ENCODE results near the gene GABRE. TPM values are rescaled to one million over a fixed set of nuclear protein-coding genes. Genes with fewer than 3 reads are reported as not detected.
A peak's percentile ranks its signal among the peaks of the same experiment; 100 is the strongest.

Gene GABRE
- total RNA-seq, 1 donor from 2014 or later = 33.8 TPM

DNA sequence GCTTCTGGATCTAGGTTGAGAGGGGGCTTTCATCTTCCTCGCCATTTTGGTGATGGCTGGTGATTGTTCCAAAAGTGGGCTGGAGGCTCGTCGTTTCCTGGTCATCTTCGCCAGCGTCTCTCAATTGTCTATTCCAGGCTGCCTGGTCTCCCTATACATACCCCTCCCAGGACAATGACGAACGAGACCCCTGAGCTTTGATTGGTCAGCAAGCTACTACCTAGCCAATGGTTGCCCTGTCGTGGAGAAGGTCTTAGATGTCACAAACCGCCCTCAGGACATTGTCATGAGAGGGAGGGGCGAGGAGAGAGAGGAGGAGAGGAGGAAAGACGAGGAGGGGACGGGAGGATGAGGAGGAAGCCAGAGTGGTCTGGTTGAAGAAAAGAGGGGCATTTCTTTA lies 69.5 kb downstream of the GABRE start:
- TF ChIP-seq, protein P1, sequence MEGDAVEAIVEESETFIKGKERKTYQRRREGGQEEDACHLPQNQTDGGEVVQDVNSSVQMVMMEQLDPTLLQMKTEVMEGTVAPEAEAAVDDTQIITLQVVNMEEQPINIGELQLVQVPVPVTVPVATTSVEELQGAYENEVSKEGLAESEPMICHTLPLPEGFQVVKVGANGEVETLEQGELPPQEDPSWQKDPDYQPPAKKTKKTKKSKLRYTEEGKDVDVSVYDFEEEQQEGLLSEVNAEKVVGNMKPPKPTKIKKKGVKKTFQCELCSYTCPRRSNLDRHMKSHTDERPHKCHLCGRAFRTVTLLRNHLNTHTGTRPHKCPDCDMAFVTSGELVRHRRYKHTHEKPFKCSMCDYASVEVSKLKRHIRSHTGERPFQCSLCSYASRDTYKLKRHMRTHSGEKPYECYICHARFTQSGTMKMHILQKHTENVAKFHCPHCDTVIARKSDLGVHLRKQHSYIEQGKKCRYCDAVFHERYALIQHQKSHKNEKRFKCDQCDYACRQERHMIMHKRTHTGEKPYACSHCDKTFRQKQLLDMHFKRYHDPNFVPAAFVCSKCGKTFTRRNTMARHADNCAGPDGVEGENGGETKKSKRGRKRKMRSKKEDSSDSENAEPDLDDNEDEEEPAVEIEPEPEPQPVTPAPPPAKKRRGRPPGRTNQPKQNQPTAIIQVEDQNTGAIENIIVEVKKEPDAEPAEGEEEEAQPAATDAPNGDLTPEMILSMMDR (IDR thresholded peaks at IDR 0.05) = no peak
- intact Hi-C loops (cut with DNase I) = no loop called here
- Histone ChIP-seq H3K27ac (no peak overlapping the region), H3K9me3 (no peaks in the 10 kb centered on the region), H3K4me1 (no peaks in the 10 kb centered on the region), H3K36me3 (no peaks in the 10 kb centered on the region), H3K4me3 (no peak overlapping the region), H3K27me3 (ENCODE audit: low read depth) (no peaks in the 10 kb centered on the region)
- ATAC-seq = no peak
- no peak for DNase-seq

Small RNA genes within 50 kb of the gene (microRNA-seq; reads per million reads assigned to microRNA genes)
- gene MIR224 (ENCODE audit: borderline number of aligned reads) (379 reads per million, percentile 71 among the genes with 10 or more reads in this experiment), gene MIR452 (ENCODE audit: borderline number of aligned reads) (225 reads per million, percentile 65 among the genes with 10 or more reads in this experiment)

Other genes starting within 250 kb of the GABRE start
- gene CNGA2, start 239.9 kb downstream of the GABRE start, total RNA-seq = not detected
- gene MAGEA4, start 61.8 kb downstream of the GABRE start, total RNA-seq = not detected
- not detected for gene MAGEA10, start 163.9 kb upstream of the GABRE start, total RNA-seq